Measurements from ENCODE around the gene CHN1. TPM values are rescaled to one million over a fixed set of nuclear protein-coding genes. Genes with fewer than 3 reads are reported as not detected.
A peak's percentile ranks its signal among the peaks of the same experiment; 100 is the strongest.

Gene CHN1, protein sequence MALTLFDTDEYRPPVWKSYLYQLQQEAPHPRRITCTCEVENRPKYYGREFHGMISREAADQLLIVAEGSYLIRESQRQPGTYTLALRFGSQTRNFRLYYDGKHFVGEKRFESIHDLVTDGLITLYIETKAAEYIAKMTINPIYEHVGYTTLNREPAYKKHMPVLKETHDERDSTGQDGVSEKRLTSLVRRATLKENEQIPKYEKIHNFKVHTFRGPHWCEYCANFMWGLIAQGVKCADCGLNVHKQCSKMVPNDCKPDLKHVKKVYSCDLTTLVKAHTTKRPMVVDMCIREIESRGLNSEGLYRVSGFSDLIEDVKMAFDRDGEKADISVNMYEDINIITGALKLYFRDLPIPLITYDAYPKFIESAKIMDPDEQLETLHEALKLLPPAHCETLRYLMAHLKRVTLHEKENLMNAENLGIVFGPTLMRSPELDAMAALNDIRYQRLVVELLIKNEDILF
- 1 to 10 TPM; 2.0 to 7.8 (median 5.1) TPM for polyA plus RNA-seq
- long read RNA-seq, donor 1, result 0 reads
- long read RNA-seq, donor 2, result 0 reads
- long read RNA-seq, donor 3, partial matches to known transcripts, result 0 of 1 reads
- long read RNA-seq, donor 3, other reads (novel, unspliced or antisense), result 0 of 1 reads
- long read RNA-seq, donor 4, result 0 reads
- long read RNA-seq, donor 5, partial matches to known transcripts, result 0 of 1 reads
- long read RNA-seq, donor 5, other reads (novel, unspliced or antisense), result 0 of 1 reads
- long read RNA-seq, donor 6, result 0 reads
- long read RNA-seq, donor 7, result 0 reads
- long read RNA-seq, donor 8, partial matches to known transcripts, result 0 of 1 reads
- long read RNA-seq, donor 8, other reads (novel, unspliced or antisense), result 0 of 1 reads
- long read RNA-seq, donor 9, partial matches to known transcripts, result 0 of 1 reads
- long read RNA-seq, donor 9, other reads (novel, unspliced or antisense), result 0 of 1 reads
- long read RNA-seq, donor 10, partial matches to known transcripts, result 0 of 3 reads
- long read RNA-seq, donor 10, other reads (novel, unspliced or antisense), result 0 of 3 reads

- H3K27ac ChIP-seq (ENCODE audit: low read depth in 1 of 3, low read length in 2 of 3), result peak within 1 kb of the TSS in 2 of 3 donors; percentile 25 to 85
- no peaks in the 10 kb centered on the region for H3K9me3 ChIP-seq (ENCODE audit: control insufficient read depth in 2 of 2, insufficient read depth in 1 of 2, low read depth in 1 of 2, low read length in 1 of 2)
- H3K4me1 ChIP-seq (ENCODE audit: control insufficient read depth in 3 of 3, insufficient read depth in 2 of 3, low read depth in 1 of 3, low read length in 2 of 3), result no peaks in the 10 kb centered on the region
- WGBS, 3 donors, result 0% methylated on average over 48 to 89 of the region's 89 CpGs
- peak within 1 kb of the TSS; percentile 43 to 67 (median 61) for H3K4me3 ChIP-seq (ENCODE audit: low read depth in 1 of 3, low read length in 3 of 3)
- peak; percentile 25 to 75 for DNase-seq
- peaks cover 0 to 39% (median 4%) of the 10 kb centered on the region in 3 donors for H3K27me3 ChIP-seq (ENCODE audit: control insufficient read depth in 3 of 3, insufficient read depth in 3 of 3, low read length in 3 of 3)
- FAIRE-seq, result no peak
- H3K36me3 ChIP-seq (ENCODE audit: control insufficient read depth in 3 of 3, insufficient read depth in 2 of 3, low read depth in 1 of 3, low read length in 3 of 3), result no peaks in the 10 kb centered on the region
Measured at GRCh38 chr2:175004980-175005732, at the start of gene CHN1. TSS of gene CHN1 (minus strand) at chr2:175005381. CDS start at chr2:175004912, 469 bp downstream.

DNA sequence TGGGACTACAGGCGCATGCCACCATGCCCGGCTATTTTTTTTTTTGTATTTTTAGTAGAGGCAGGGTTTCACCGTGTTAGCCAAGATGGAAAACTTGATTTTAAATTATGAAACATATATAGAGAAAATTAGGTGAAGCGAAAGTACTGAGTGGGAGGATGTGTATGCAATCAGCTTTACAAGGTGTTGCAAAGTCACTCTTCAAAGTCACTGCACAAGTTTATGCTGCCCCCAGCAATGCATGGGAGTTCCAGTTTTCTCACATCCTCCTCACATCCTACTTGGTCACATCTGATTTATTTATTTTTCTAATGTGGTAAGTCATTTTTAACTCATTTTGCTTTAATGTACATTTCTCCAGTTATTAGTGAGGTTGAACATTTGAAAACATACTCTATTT lies 49.2 kb upstream of the CHN1 start:
- WGBS, 3 donors, result 79 to 99% (median 87%) methylated on average over 4 of the region's 4 CpGs

DNA sequence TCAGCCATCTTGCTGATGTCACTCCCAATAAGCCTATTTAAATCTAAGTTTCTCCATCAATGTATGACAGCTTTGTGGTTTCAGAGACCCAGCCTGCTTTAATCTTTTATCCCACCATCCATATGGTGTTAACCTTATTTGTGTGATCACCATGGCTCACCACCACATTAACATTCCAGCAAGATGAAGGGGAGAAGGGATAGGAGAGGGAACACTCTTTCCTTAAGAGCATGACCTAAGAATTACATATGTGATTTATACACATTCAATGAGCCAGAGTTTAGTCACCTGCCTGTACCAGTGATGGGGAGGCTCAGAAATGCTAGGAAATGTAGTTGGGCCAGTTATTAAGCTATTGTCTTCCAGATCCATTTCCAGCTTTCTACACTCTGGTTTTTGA lies 44.5 kb upstream of the CHN1 start:
- no peak for FAIRE-seq
- no peak overlapping the region for H3K4me3 ChIP-seq (ENCODE audit: low read depth in 1 of 3, low read length in 3 of 3)
- no peaks in the 10 kb centered on the region for H3K27me3 ChIP-seq (ENCODE audit: control insufficient read depth in 3 of 3, insufficient read depth in 3 of 3, low read length in 3 of 3)
- no peaks in the 10 kb centered on the region for H3K4me1 ChIP-seq (ENCODE audit: control insufficient read depth in 3 of 3, insufficient read depth in 2 of 3, low read depth in 1 of 3, low read length in 2 of 3)
- no peaks in the 10 kb centered on the region for H3K36me3 ChIP-seq (ENCODE audit: control insufficient read depth in 3 of 3, insufficient read depth in 2 of 3, low read depth in 1 of 3, low read length in 3 of 3)
- DNase-seq, result no peak
- peaks cover 0 to 4% of the 10 kb centered on the region in 2 donors for H3K9me3 ChIP-seq (ENCODE audit: control insufficient read depth in 2 of 2, insufficient read depth in 1 of 2, low read depth in 1 of 2, low read length in 1 of 2)
- no peak overlapping the region for H3K27ac ChIP-seq (ENCODE audit: low read depth in 1 of 3, low read length in 2 of 3)

More for the DNA sequence above, 49.2 kb upstream of the CHN1 start:
- Histone ChIP-seq H3K4me3 (ENCODE audit: low read depth in 1 of 3, low read length in 3 of 3) (no peak overlapping the region), H3K36me3 (ENCODE audit: control insufficient read depth in 3 of 3, insufficient read depth in 2 of 3, low read depth in 1 of 3, low read length in 3 of 3) (no peaks in the 10 kb centered on the region), H3K9me3 (ENCODE audit: control insufficient read depth in 2 of 2, insufficient read depth in 1 of 2, low read depth in 1 of 2, low read length in 1 of 2) (no peaks in the 10 kb centered on the region), H3K4me1 (ENCODE audit: control insufficient read depth in 3 of 3, insufficient read depth in 2 of 3, low read depth in 1 of 3, low read length in 2 of 3) (no peaks in the 10 kb centered on the region), H3K27me3 (ENCODE audit: control insufficient read depth in 3 of 3, insufficient read depth in 3 of 3, low read length in 3 of 3) (no peaks in the 10 kb centered on the region), H3K27ac (ENCODE audit: low read depth in 1 of 3, low read length in 2 of 3) (no peak overlapping the region)
- FAIRE-seq (no peak), DNase-seq (no peak)

DNA sequence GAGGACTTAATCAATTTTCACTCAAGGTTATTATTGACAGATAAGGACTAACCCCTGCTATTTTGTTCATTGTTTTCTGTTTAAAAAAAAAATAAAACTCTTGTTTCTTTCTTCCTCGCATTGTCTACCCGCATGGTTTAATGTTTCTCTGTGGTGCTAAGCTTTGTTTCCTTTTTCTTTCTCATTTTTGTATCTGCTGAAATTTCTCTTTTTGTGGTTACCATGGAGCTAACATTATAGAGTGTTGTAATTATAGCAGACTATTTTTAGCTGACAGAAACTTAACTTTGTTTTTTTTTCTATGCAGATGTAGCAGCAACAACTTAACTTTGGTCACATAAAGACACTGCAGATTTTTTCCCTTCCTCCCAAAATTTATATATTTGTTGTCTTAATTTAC lies 43.1 kb upstream of the CHN1 start:
- peak; percentile 70 for FAIRE-seq
- 79 to 98% (median 82%) methylated on average over 2 of the region's 2 CpGs for WGBS, 3 donors
- Histone ChIP-seq H3K27me3 (ENCODE audit: control insufficient read depth in 3 of 3, insufficient read depth in 3 of 3, low read length in 3 of 3) (no peaks in the 10 kb centered on the region), H3K36me3 (ENCODE audit: control insufficient read depth in 3 of 3, insufficient read depth in 2 of 3, low read depth in 1 of 3, low read length in 3 of 3) (no peaks in the 10 kb centered on the region), H3K4me3 (ENCODE audit: low read depth in 1 of 3, low read length in 3 of 3) (no peak overlapping the region), H3K9me3 (ENCODE audit: control insufficient read depth in 2 of 2, insufficient read depth in 1 of 2, low read depth in 1 of 2, low read length in 1 of 2) (peaks cover 0 to 4% of the 10 kb centered on the region in 2 donors), H3K27ac (ENCODE audit: low read depth in 1 of 3, low read length in 2 of 3) (no peak overlapping the region), H3K4me1 (ENCODE audit: control insufficient read depth in 3 of 3, insufficient read depth in 2 of 3, low read depth in 1 of 3, low read length in 2 of 3) (no peaks in the 10 kb centered on the region)
- no peak for DNase-seq

GRCh38 chr2:175039490-175039889 lies 34.3 kb upstream of the CHN1 start:
- DNase-seq, result no peak
- Histone ChIP-seq H3K9me3 (ENCODE audit: control insufficient read depth in 2 of 2, insufficient read depth in 1 of 2, low read depth in 1 of 2, low read length in 1 of 2) (no peaks in the 10 kb centered on the region), H3K4me1 (ENCODE audit: control insufficient read depth in 3 of 3, insufficient read depth in 2 of 3, low read depth in 1 of 3, low read length in 2 of 3) (no peaks in the 10 kb centered on the region), H3K27me3 (ENCODE audit: control insufficient read depth in 3 of 3, insufficient read depth in 3 of 3, low read length in 3 of 3) (no peaks in the 10 kb centered on the region), H3K4me3 (ENCODE audit: low read depth in 1 of 3, low read length in 3 of 3) (no peak overlapping the region), H3K27ac (ENCODE audit: low read depth in 1 of 3, low read length in 2 of 3) (no peak overlapping the region), H3K36me3 (ENCODE audit: control insufficient read depth in 3 of 3, insufficient read depth in 2 of 3, low read depth in 1 of 3, low read length in 3 of 3) (no peaks in the 10 kb centered on the region)
- no peak for FAIRE-seq
- 90 to 96% (median 93%) methylated on average over 3 of the region's 3 CpGs for WGBS, 3 donors

- Histone ChIP-seq H3K4me1 (ENCODE audit: control insufficient read depth in 3 of 3, insufficient read depth in 2 of 3, low read depth in 1 of 3, low read length in 2 of 3) (no peaks in the 10 kb centered on the region), H3K27ac (ENCODE audit: low read depth in 1 of 3, low read length in 2 of 3) (no peak overlapping the region), H3K36me3 (ENCODE audit: control insufficient read depth in 3 of 3, insufficient read depth in 2 of 3, low read depth in 1 of 3, low read length in 3 of 3) (no peaks in the 10 kb centered on the region), H3K9me3 (ENCODE audit: control insufficient read depth in 2 of 2, insufficient read depth in 1 of 2, low read depth in 1 of 2, low read length in 1 of 2) (no peaks in the 10 kb centered on the region), H3K27me3 (ENCODE audit: control insufficient read depth in 3 of 3, insufficient read depth in 3 of 3, low read length in 3 of 3) (no peaks in the 10 kb centered on the region), H3K4me3 (ENCODE audit: low read depth in 1 of 3, low read length in 3 of 3) (no peak overlapping the region)
- FAIRE-seq (no peak), DNase-seq (no peak)
- 76 to 86% (median 86%) methylated on average over 5 of the region's 5 CpGs for WGBS, 3 donors
Measured at GRCh38 chr2:175039031-175039430, 33.9 kb upstream of the CHN1 start.

DNA sequence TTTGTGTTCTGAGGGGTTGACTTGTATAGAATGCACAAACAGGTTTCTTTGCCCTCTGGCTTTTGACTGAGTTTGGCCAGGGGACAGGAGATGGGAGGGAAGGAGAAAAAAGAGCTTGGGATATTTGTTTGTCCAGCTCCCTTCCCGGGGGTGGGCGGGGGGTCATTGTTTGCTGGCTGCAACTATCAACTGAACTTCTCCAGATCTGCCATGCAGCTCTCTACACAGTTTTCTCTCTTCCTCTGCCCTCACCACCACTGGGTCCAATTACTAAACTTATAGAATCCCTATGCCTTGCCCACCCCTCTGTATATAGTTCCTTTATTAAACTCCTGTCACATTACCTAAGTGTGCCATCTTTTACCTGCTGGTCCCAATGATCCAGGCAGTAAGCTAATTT lies 32.8 kb upstream of the CHN1 start:
- H3K36me3 ChIP-seq (ENCODE audit: control insufficient read depth in 3 of 3, insufficient read depth in 2 of 3, low read depth in 1 of 3, low read length in 3 of 3), result no peaks in the 10 kb centered on the region
- no peak overlapping the region for H3K4me3 ChIP-seq (ENCODE audit: low read depth in 1 of 3, low read length in 3 of 3)
- no peak overlapping the region for H3K27ac ChIP-seq (ENCODE audit: low read depth in 1 of 3, low read length in 2 of 3)
- H3K9me3 ChIP-seq (ENCODE audit: control insufficient read depth in 2 of 2, insufficient read depth in 1 of 2, low read depth in 1 of 2, low read length in 1 of 2), result no peaks in the 10 kb centered on the region
- DNase-seq (no peak), FAIRE-seq (no peak)
- no peaks in the 10 kb centered on the region for H3K4me1 ChIP-seq (ENCODE audit: control insufficient read depth in 3 of 3, insufficient read depth in 2 of 3, low read depth in 1 of 3, low read length in 2 of 3)
- whole genome bisulfite sequencing, 3 donors, result 74 to 89% (median 86%) methylated on average over 2 of the region's 2 CpGs
- no peaks in the 10 kb centered on the region for H3K27me3 ChIP-seq (ENCODE audit: control insufficient read depth in 3 of 3, insufficient read depth in 3 of 3, low read length in 3 of 3)

DNA sequence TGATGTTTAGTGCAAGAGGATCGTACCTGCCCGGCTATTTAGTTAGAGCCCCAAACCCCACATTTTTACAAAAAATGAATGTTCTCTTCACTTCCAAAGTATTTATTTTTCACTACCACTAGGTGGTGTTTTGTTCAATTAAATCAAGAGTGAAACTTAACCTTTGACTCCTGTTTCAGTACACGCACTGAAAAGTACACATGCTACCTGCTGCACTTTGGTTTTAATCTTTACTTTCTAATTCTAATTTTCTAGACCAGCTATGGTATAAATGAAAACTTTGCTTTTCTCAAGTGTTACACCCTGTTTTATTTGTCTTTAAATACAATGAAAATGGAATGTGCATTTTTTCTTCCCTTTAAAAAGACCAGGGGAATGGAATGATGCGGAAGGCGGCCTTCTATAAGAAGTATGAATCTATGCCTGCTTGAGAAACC lies 31.4 kb upstream of the CHN1 start:
- Histone ChIP-seq H3K4me3 (ENCODE audit: low read depth in 1 of 3, low read length in 3 of 3) (no peak overlapping the region), H3K36me3 (ENCODE audit: control insufficient read depth in 3 of 3, insufficient read depth in 2 of 3, low read depth in 1 of 3, low read length in 3 of 3) (no peaks in the 10 kb centered on the region), H3K27ac (ENCODE audit: low read depth in 1 of 3, low read length in 2 of 3) (no peak overlapping the region), H3K27me3 (ENCODE audit: control insufficient read depth in 3 of 3, insufficient read depth in 3 of 3, low read length in 3 of 3) (no peaks in the 10 kb centered on the region), H3K9me3 (ENCODE audit: control insufficient read depth in 2 of 2, insufficient read depth in 1 of 2, low read depth in 1 of 2, low read length in 1 of 2) (no peaks in the 10 kb centered on the region), H3K4me1 (ENCODE audit: control insufficient read depth in 3 of 3, insufficient read depth in 2 of 3, low read depth in 1 of 3, low read length in 2 of 3) (no peaks in the 10 kb centered on the region)
- FAIRE-seq (no peak), DNase-seq (peak; percentile 48 to 58)
- 55 to 67% (median 60%) methylated on average over 5 of the region's 5 CpGs for WGBS, 3 donors
